HepG2 (cell line): ENCODE data around the gene RNF208. TPM values are rescaled to one million over a fixed set of nuclear protein-coding genes. Genes with fewer than 3 reads are reported as not detected.

Source experiments
- ATAD3A ChIP-seq: sonication (generic); formaldehyde crosslinking; IDR thresholded peaks from 2 replicates; pipeline ENCODE4 v1.4.0; 2020; ENCODE audit warnings: missing genetic modification reagents
- ATF5 ChIP-seq: sonication (generic); formaldehyde crosslinking; IDR thresholded peaks from 2 replicates; pipeline ENCODE4 v1.4.0; 2020; ENCODE audit warnings: mild to moderate bottlenecking, low read depth, missing genetic modification reagents
- BRD4 ChIP-seq: sonication (generic); formaldehyde crosslinking; IDR thresholded peaks from 2 replicates; pipeline ENCODE4 v1.4.0; 2020; ENCODE audit warnings: missing genetic modification reagents
- CENPX ChIP-seq: sonication (generic); formaldehyde crosslinking; IDR thresholded peaks from 2 replicates; pipeline ENCODE4 v1.9.0; 2021; ENCODE audit warnings: mild to moderate bottlenecking, missing genetic modification reagents, moderate library complexity
- FIP1L1 ChIP-seq: fragments of 200-400 bp; formaldehyde crosslinking; IDR thresholded peaks from 2 replicates; pipeline ENCODE4 v1.6.1; 2018; ENCODE audit warnings: low read depth, mild to moderate bottlenecking, low read length, moderate library complexity, borderline replicate concordance; ENCODE audit not compliant: insufficient read depth
- FOXC1 ChIP-seq: sonication (generic); formaldehyde crosslinking; IDR thresholded peaks from 2 replicates; pipeline ENCODE4 v1.8.0; 2022; ENCODE audit warnings: mild to moderate bottlenecking, missing genetic modification reagents, borderline replicate concordance
- GTF3A ChIP-seq: sonication (generic); formaldehyde crosslinking; conservative IDR thresholded peaks from 2 replicates; pipeline ENCODE4 v1.4.0; 2020; ENCODE audit warnings: mild to moderate bottlenecking, missing genetic modification reagents
- HNRNPK ChIP-seq: fragments of 200-400 bp; formaldehyde crosslinking; IDR thresholded peaks from 2 replicates; pipeline ENCODE4 v1.6.1; 2018; ENCODE audit warnings: low read length, low read depth, moderate library complexity, mild to moderate bottlenecking; ENCODE audit not compliant: poor library complexity, severe bottlenecking
- IRF9 ChIP-seq: sonication (generic); formaldehyde crosslinking; IDR thresholded peaks from 2 replicates; pipeline ENCODE4 v1.8.0; 2022; ENCODE audit warnings: missing genetic modification reagents, mild to moderate bottlenecking, borderline replicate concordance
- JARID2 ChIP-seq: sonication (generic); formaldehyde crosslinking; IDR thresholded peaks from 2 replicates; pipeline ENCODE4 v1.8.1; 2023; ENCODE audit warnings: missing genetic modification reagents, inconsistent platforms; ENCODE audit not compliant: insufficient replicate concordance
- KMT2A ChIP-seq: sonication (generic); formaldehyde crosslinking; IDR thresholded peaks from 2 replicates; pipeline ENCODE4 v1.4.0; 2020; ENCODE audit warnings: missing genetic modification reagents
- MYC ChIP-seq: sonication (generic); formaldehyde crosslinking; IDR thresholded peaks from 2 replicates; pipeline ENCODE4 v1.9.0; 2021; ENCODE audit warnings: missing genetic modification reagents, borderline replicate concordance
- PHF8 ChIP-seq: sonication (generic); formaldehyde crosslinking; IDR thresholded peaks from 2 replicates; pipeline ENCODE4 v1.5.0; 2020; ENCODE audit warnings: missing genetic modification reagents
- POLR2AphosphoS2 ChIP-seq: IDR thresholded peaks from 2 replicates; pipeline ENCODE4 v1.6.1; 2011; ENCODE audit warnings: low read depth, low read length, improper control_type of control experiment
- RNF219 ChIP-seq: sonication (generic); formaldehyde crosslinking; IDR thresholded peaks from 2 replicates; pipeline ENCODE4 v1.5.0; 2020; ENCODE audit warnings: mild to moderate bottlenecking, missing genetic modification reagents
- SNAI1 ChIP-seq: sonication (generic); formaldehyde crosslinking; IDR thresholded peaks from 2 replicates; pipeline ENCODE4 v1.5.0; 2020; ENCODE audit warnings: mild to moderate bottlenecking, missing genetic modification reagents, borderline replicate concordance
- TBP ChIP-seq: sonication (generic); formaldehyde crosslinking; IDR thresholded peaks from 2 replicates; pipeline ENCODE4 v1.5.0; 2020; ENCODE audit warnings: missing genetic modification reagents
- TEAD3 ChIP-seq: optimal IDR thresholded peaks from 2 replicates; pipeline ENCODE3; 2016; ENCODE audit warnings: borderline replicate concordance
- ZFP36L2 ChIP-seq: sonication (generic); formaldehyde crosslinking; IDR thresholded peaks from 2 replicates; pipeline ENCODE4 v1.4.0; 2020; ENCODE audit warnings: missing genetic modification reagents
- ZKSCAN1 ChIP-seq: fragments of 150-350 bp; IDR thresholded peaks from 2 replicates; pipeline ENCODE4 v1.6.1; 2014; ENCODE audit warnings: low read length
- ZNF263 ChIP-seq: sonication (generic); formaldehyde crosslinking; IDR thresholded peaks from 2 replicates; pipeline ENCODE4 v1.4.0; 2020; ENCODE audit warnings: missing genetic modification reagents
- ZNF264 ChIP-seq: sonication (generic); formaldehyde crosslinking; IDR thresholded peaks from 2 replicates; pipeline ENCODE4 v1.4.0; 2020; ENCODE audit warnings: missing genetic modification reagents
- ZNF3 ChIP-seq: IDR thresholded peaks from 2 replicates; pipeline ENCODE4 v1.7.0; 2017; ENCODE audit warnings: inconsistent platforms
- ZNF670 ChIP-seq: sonication (generic); formaldehyde crosslinking; IDR thresholded peaks from 2 replicates; pipeline ENCODE4 v1.8.0; 2022; ENCODE audit warnings: mild to moderate bottlenecking, missing genetic modification reagents, borderline replicate concordance
- ZNF780A ChIP-seq: sonication (generic); formaldehyde crosslinking; IDR thresholded peaks from 2 replicates; pipeline ENCODE4 v1.8.0; 2022; ENCODE audit warnings: mild to moderate bottlenecking, missing genetic modification reagents, moderate library complexity
- polyA plus RNA-seq, 8 experiments: library from polyadenylated mRNA; depleted of rRNA in 3 of 8; stranded (reverse) in 7 of 8; unstranded in 1 of 8; fragments of >200 nt; fragmentation: Illumina TruSeq in 4 of 8; extraction: Trizol in 4 of 8; gene quantifications; 2 replicates each; pipeline versions ENCODE4 v1.2.1 to v1.2.3, GENCODE V29; 2011 to 2016; ENCODE audit warnings: low read depth in 4 of 8, missing spikeins in 1 of 8, mixed read lengths in 1 of 8; ENCODE audit not compliant: insufficient read depth in 1 of 8
- total RNA-seq, 5 experiments: library from RNA; depleted of rRNA; stranded (reverse); fragments of >200 nt; fragmentation: Illumina TruSeq; extraction: Trizol; gene quantifications; 2 replicates each; pipeline ENCODE4 v1.2.3, GENCODE V29; 2016; ENCODE audit warnings: low read depth in 1 of 5
- TF ChIP-seq, protein P1 (sequence below): IDR thresholded peaks from 2 replicates; pipeline ENCODE4 v1.6.1; 2016; ENCODE audit warnings: missing biosample characterization, missing genetic modification reagents, low read depth

The RNF208 gene
- total and polyA plus RNA-seq, 2 of the 13 experiments (the other 11 are each of a cell fraction or from before 2014, with no cell fraction given) = 1.6 to 2.1 TPM

DNA sequence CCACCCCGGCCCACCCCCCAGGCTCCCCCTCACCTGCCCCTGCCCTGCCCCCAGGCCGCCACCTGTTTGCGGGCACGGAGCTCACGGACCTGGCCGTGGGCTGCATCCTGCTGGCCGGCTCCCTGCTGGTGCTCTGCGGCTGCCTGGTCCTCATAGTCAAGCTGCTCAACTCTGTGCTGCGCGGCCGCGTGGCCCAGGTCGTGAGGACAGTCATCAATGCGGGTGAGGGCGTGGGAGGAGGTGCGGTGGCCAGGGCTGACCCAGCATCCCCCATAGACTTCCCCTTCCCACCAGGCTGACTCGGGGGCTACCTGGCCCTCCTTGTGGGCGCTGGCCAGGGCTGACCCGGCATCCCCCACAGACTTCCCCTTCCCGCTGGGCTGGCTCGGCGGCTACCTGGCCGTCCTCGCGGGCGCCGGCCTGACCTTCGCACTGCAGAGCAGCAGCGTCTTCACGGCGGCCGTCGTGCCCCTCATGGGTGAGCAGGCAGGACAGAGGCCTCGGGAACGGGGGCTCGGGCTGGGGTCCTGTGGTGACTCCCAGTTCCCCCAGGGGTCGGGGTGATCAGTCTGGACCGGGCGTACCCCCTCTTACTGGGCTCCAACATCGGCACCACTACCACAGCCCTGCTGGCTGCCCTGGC, 12.1 kb upstream of the RNF208 start (continued):
- TF ChIP-seq ATAD3A (CRISPR knock-in tag) = no peak
- no peak for TF ChIP-seq ATF5
- no peak for TF ChIP-seq ZFP36L2 (CRISPR knock-in tag)
- 0 out of 2 replicates have a peak, but pooled peaks have one; percentile 31 for TF ChIP-seq ZNF263 (CRISPR knock-in tag)
- TF ChIP-seq HNRNPK = peak; percentile 30
- no peak for TF ChIP-seq TEAD3 (CRISPR knock-in tag)
- no peak for TF ChIP-seq JARID2 (CRISPR knock-in tag)
- peak; percentile 28; the same call in 1 of the 2 replicates for TF ChIP-seq IRF9
- TF ChIP-seq, protein P1, sequence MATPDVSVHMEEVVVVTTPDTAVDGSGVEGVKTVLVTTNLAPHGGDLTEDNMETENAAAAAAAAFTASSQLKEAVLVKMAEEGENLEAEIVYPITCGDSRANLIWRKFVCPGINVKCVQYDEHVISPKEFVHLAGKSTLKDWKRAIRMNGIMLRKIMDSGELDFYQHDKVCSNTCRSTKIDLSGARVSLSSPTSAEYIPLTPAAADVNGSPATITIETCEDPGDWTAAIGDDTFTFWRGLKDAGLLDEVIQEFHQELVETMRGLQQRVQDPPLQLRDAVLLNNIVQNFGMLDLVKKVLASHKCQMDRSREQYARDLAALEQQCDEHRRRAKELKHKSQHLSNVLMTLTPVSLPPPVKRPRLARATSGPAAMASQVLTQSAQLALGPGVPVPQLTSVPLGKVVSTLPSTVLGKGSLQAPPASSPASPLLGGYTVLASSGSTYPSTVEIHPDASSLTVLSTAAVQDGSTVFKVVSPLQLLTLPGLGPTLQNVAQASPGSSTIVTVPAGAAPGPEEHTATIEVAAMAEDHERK (CRISPR knock-in tag) = no peak
- 0 out of 2 replicates have a peak, but pooled peaks have one; percentile 15 for TF ChIP-seq PHF8 (CRISPR knock-in tag)
- TF ChIP-seq SNAI1 (CRISPR knock-in tag) = no peak
- TF ChIP-seq ZNF3 (CRISPR knock-in tag) = no peak
- 0 out of 2 replicates have a peak, but pooled peaks have one; percentile 27 for TF ChIP-seq FOXC1 (CRISPR knock-in tag)
- no peak for TF ChIP-seq TBP (CRISPR knock-in tag)
- no peak for TF ChIP-seq POLR2AphosphoS2
- TF ChIP-seq FIP1L1 = no peak
- 0 out of 2 replicates have a peak, but pooled peaks have one; percentile 14 for TF ChIP-seq GTF3A (CRISPR knock-in tag)
- TF ChIP-seq CENPX (CRISPR knock-in tag) = no peak
- TF ChIP-seq MYC (CRISPR knock-in tag) = peak; percentile 50; the same call in 1 of the 2 replicates
- TF ChIP-seq ZNF264 = no peak
- TF ChIP-seq KMT2A (CRISPR knock-in tag) = 0 out of 2 replicates have a peak, but pooled peaks have one; percentile 14
- no peak for TF ChIP-seq ZKSCAN1
- no peak for TF ChIP-seq RNF219 (CRISPR knock-in tag)
- no peak for TF ChIP-seq ZNF780A (CRISPR knock-in tag)
- TF ChIP-seq BRD4 (CRISPR knock-in tag) = 0 out of 2 replicates have a peak, but pooled peaks have one; percentile 55
- TF ChIP-seq ZNF670 (CRISPR knock-in tag) = no peak
